Mucosa of rectum (tissue), 2 donors: ENCODE measurements around the gene ETV6.

Experiments
- H3K27ac ChIP-seq, 2 donors: one replicate each; pipeline ENCODE4 v1.7.0; 2013; ENCODE audit warnings: inconsistent platforms in 2 of 2, low read depth in 2 of 2, low read length in 2 of 2
- H3K27me3 ChIP-seq, 2 donors: one replicate each; pipeline ENCODE4 v1.7.0; 2013; ENCODE audit warnings: low read length in 2 of 2; ENCODE audit not compliant: control insufficient read depth in 2 of 2, insufficient read depth in 2 of 2
- H3K36me3 ChIP-seq, 2 donors: one replicate each; pipeline ENCODE4 v1.7.0; 2013; ENCODE audit warnings: low read length in 2 of 2; ENCODE audit not compliant: control insufficient read depth in 2 of 2, insufficient read depth in 2 of 2
- H3K4me1 ChIP-seq, 2 donors: one replicate each; pipeline ENCODE4 v1.7.0; 2013; ENCODE audit warnings: low read length in 2 of 2, mild to moderate bottlenecking in 1 of 2; ENCODE audit not compliant: control insufficient read depth in 2 of 2, insufficient read depth in 2 of 2
- H3K4me3 ChIP-seq, 2 donors: one replicate each; pipeline ENCODE4 v1.7.0; 2013; ENCODE audit warnings: low read length in 2 of 2
- H3K9ac ChIP-seq, 2 donors: one replicate each; pipeline ENCODE4 v1.7.0; 2013; ENCODE audit warnings: low read length in 2 of 2, low read depth in 1 of 2, mild to moderate bottlenecking in 1 of 2
- H3K9me3 ChIP-seq, 2 donors: one replicate each; pipeline ENCODE4 v1.7.0; 2013; ENCODE audit warnings: low read length in 2 of 2; ENCODE audit not compliant: control insufficient read depth in 2 of 2
- donor health status: healthy.
- donor health status: Normal muscosa, but diverticular disease.

ETV6 gene

GRCh38 chr12:11862798-11863197 is 213.3 kb downstream of the ETV6 start:
- Histone ChIP-seq H3K36me3 (peaks cover 16 to 29% of the 10 kb centered on the region in 2 donors), H3K4me1 (peaks cover 6 to 12% of the 10 kb centered on the region in 2 donors), H3K9ac (no peak overlapping the region), H3K4me3 (no peak overlapping the region), H3K27me3 (no peaks in the 10 kb centered on the region), H3K27ac (peak overlapping the region in 1 of 2 donors; percentile 65), H3K9me3 (peaks cover 2 to 8% of the 10 kb centered on the region in 2 donors)

GRCh38 chr12:11863478-11863906 is 214.0 kb downstream of the ETV6 start:
- Histone ChIP-seq H3K27me3 (no peaks in the 10 kb centered on the region), H3K9ac (no peak overlapping the region), H3K9me3 (peaks cover 2 to 8% of the 10 kb centered on the region in 2 donors), H3K4me3 (peak overlapping the region in 1 of 2 donors; percentile 26), H3K36me3 (peaks cover 16 to 30% of the 10 kb centered on the region in 2 donors), H3K27ac (peak overlapping the region; percentile 25 to 65), H3K4me1 (peaks cover 6 to 12% of the 10 kb centered on the region in 2 donors)

- H3K9ac ChIP-seq = no peak overlapping the region
- H3K27me3 ChIP-seq = no peaks in the 10 kb centered on the region
- no peak overlapping the region for H3K4me3 ChIP-seq
- H3K27ac ChIP-seq = peak overlapping the region in 1 of 2 donors; percentile 65
- H3K9me3 ChIP-seq = peaks cover 2 to 8% of the 10 kb centered on the region in 2 donors
- H3K4me1 ChIP-seq = peaks cover 6 to 12% of the 10 kb centered on the region in 2 donors
- H3K36me3 ChIP-seq = peaks cover 15 to 32% of the 10 kb centered on the region in 2 donors
Observed at GRCh38 chr12:11863988-11864387, 214.5 kb downstream of the ETV6 start.

GRCh38 chr12:11865824-11866223 is 216.3 kb downstream of the ETV6 start:
- Histone ChIP-seq H3K27me3 (no peaks in the 10 kb centered on the region), H3K4me1 (peaks cover 5 to 12% of the 10 kb centered on the region in 2 donors), H3K36me3 (peaks cover 28 to 36% of the 10 kb centered on the region in 2 donors), H3K27ac (no peak overlapping the region), H3K4me3 (no peak overlapping the region), H3K9ac (no peak overlapping the region), H3K9me3 (peaks cover 2 to 8% of the 10 kb centered on the region in 2 donors)

- Histone ChIP-seq H3K27ac (no peak overlapping the region), H3K4me3 (no peak overlapping the region), H3K36me3 (peaks cover 29 to 41% of the 10 kb centered on the region in 2 donors), H3K4me1 (peaks cover 3 to 6% of the 10 kb centered on the region in 2 donors), H3K9ac (no peak overlapping the region), H3K27me3 (no peaks in the 10 kb centered on the region), H3K9me3 (peaks cover 2 to 8% of the 10 kb centered on the region in 2 donors)
Observed at GRCh38 chr12:11868027-11868426, 218.6 kb downstream of the ETV6 start.

- H3K36me3 ChIP-seq = peaks cover 29 to 41% of the 10 kb centered on the region in 2 donors
- H3K27me3 ChIP-seq = no peaks in the 10 kb centered on the region
- no peak overlapping the region for H3K9ac ChIP-seq
- H3K9me3 ChIP-seq = peaks cover 2 to 8% of the 10 kb centered on the region in 2 donors
- H3K27ac ChIP-seq = no peak overlapping the region
- H3K4me1 ChIP-seq = no peaks in the 10 kb centered on the region
- H3K4me3 ChIP-seq = no peak overlapping the region
Observed at GRCh38 chr12:11869406-11869805, 219.9 kb downstream of the ETV6 start.

GRCh38 chr12:11870041-11870451 is 220.6 kb downstream of the ETV6 start:
- Histone ChIP-seq H3K9ac (no peak overlapping the region), H3K4me3 (no peak overlapping the region), H3K4me1 (no peaks in the 10 kb centered on the region), H3K36me3 (peaks cover 29 to 41% of the 10 kb centered on the region in 2 donors), H3K27ac (no peak overlapping the region), H3K9me3 (peaks cover 2 to 8% of the 10 kb centered on the region in 2 donors), H3K27me3 (no peaks in the 10 kb centered on the region)

- Histone ChIP-seq H3K27ac (no peak overlapping the region), H3K9ac (no peak overlapping the region), H3K4me1 (peaks cover 5 to 7% of the 10 kb centered on the region in 2 donors), H3K36me3 (peaks cover 26 to 34% of the 10 kb centered on the region in 2 donors), H3K27me3 (no peaks in the 10 kb centered on the region), H3K4me3 (no peak overlapping the region), H3K9me3 (no peaks in the 10 kb centered on the region)
Observed at GRCh38 chr12:11872055-11872454, 222.6 kb downstream of the ETV6 start.

GRCh38 chr12:11875414-11875935 is 226.0 kb downstream of the ETV6 start:
- H3K9ac ChIP-seq = no peak overlapping the region
- no peak overlapping the region for H3K4me3 ChIP-seq
- H3K36me3 ChIP-seq = peaks cover 10 to 14% of the 10 kb centered on the region in 2 donors
- H3K9me3 ChIP-seq = no peaks in the 10 kb centered on the region
- no peak overlapping the region for H3K27ac ChIP-seq
- H3K27me3 ChIP-seq = no peaks in the 10 kb centered on the region
- peaks cover 21 to 39% of the 10 kb centered on the region in 2 donors for H3K4me1 ChIP-seq

- H3K27ac ChIP-seq = no peak overlapping the region
- H3K4me3 ChIP-seq = no peak overlapping the region
- peaks cover 4 to 8% of the 10 kb centered on the region in 2 donors for H3K36me3 ChIP-seq
- no peaks in the 10 kb centered on the region for H3K9me3 ChIP-seq
- H3K9ac ChIP-seq = no peak overlapping the region
- peaks cover 26 to 46% of the 10 kb centered on the region in 2 donors for H3K4me1 ChIP-seq
- no peaks in the 10 kb centered on the region for H3K27me3 ChIP-seq
Observed at GRCh38 chr12:11876307-11876706, 226.8 kb downstream of the ETV6 start.
